Stimulated activated CD8-positive, alpha-beta memory T cell treated with anti-CD3 and anti-CD28 coated beads, Interleukin-4, amount 100 ng/mL, for 48 hours (primary cell): Measurements from ENCODE around the gene CHRNA5.
"Not testable (repeated sequence)": the region's sequence is repeated elsewhere in the genome, so short reads cannot be mapped to it uniquely, and the experiment has no call there.

ENCODE experiments used
- DNase-seq: peaks from one replicate; pipeline ENCODE4 v3.0.0-alpha.2; 2020

The CHRNA5 gene

DNA sequence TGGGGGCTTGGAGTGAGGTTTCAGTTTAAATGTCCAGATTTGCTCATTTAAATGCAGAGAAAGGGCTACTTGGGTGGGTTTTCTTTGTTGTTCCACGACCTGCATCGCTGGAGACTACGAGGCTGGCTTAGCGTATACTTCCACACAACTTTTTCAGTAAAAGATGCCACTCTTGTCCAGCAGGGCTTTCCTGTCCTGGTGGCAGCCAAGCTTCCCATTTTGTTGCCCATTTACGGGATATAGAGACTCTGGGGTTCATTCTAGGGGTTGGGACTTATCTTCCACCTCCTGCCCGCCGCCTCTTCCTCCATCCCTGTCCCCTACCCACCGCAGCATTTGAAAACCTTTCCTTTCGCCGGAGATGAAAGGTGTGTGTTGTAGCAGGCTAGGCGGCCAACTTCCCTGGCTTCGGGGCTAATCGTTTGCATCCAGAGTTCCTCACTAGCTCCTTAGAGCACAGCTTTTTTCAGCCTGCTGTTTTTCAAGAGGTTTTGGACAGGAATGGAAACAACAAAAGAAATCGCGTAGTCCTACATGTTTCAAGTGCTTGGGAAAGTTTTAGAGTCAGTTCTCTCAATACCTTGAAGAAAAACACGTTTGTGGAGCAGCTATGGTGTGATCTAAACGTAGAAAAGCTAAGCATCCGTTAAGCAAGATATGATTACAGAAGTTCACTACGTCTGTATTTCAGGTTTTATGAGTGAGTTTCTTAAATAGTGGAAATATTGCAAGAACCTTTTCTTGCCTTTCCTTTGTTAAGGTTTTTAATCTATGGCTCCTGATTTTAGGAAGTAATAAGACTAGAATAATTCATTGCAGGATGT, 843 bp downstream of the CHRNA5 start:
- DNase-seq: no peak

DNA sequence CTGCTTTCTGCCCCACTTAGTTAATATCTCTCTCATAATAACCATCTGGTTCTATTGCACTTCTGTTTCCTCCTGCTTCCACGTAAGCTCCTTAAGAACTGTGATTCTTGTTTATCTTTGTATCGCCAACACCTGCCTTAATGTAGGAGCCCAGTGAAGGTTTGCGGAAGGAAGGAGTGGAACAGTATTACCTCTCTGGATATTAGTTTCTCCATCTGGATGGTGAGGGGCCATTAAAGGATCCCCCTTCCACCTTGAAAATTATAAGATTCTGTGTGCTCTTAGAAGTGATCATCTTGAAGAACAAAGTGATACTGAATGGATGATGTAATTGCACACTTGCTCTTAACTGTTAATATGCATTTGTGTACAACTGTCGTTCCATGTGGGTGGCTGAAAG, 2.2 kb downstream of the CHRNA5 start:
- no peak for DNase-seq

- no peak for DNase-seq
These were observed 5.4 kb downstream of the CHRNA5 start for GRCh38 chr15:78570710-78571109.

DNA sequence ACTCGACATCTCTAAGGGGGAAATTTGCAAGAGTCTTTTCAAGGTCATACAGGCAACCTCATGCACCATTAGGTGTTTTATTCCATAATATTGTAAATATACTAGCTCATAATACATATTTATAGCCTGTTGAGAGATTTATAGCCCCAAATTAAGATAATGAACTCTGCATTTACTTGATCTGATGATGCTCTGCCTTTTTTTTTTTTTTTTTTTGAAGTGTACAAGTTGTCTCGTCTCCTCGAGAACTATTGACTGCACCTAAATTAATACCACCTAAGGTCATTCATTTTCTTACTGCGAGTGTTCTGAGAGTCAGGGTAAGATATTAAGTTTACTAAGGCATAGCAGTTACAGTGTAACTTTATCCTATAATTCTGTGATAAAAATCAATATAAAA, 6.1 kb downstream of the CHRNA5 start:
- DNase-seq: no peak

GRCh38 chr15:78573416-78573815, 8.1 kb downstream of the CHRNA5 start:
- no peak for DNase-seq

GRCh38 chr15:78574944-78575343, 9.6 kb downstream of the CHRNA5 start:
- DNase-seq: no peak

GRCh38 chr15:78597583-78597982, 32.3 kb downstream of the CHRNA5 start:
- DNase-seq: no peak

DNA sequence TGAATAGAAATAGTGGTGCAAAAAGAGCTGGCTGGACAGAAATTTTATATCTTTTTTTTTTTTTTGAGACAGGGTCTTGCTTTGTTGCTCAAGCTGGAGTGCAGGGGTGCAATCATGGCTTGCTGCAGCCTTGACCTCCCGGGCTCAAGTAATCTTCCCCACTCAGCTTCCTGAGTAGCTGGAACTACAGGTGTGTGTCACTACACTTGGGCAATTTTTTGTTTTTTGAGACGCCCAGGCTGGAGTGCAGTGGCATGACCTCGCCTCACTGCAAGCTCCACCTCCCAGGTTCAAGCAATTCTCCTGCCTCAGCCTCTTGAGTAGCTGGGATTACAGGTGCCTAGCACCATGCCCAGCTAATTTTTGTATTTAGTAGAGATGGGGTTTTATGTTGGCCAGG, 33.0 kb downstream of the CHRNA5 start:
- DNase-seq: no peak

DNA sequence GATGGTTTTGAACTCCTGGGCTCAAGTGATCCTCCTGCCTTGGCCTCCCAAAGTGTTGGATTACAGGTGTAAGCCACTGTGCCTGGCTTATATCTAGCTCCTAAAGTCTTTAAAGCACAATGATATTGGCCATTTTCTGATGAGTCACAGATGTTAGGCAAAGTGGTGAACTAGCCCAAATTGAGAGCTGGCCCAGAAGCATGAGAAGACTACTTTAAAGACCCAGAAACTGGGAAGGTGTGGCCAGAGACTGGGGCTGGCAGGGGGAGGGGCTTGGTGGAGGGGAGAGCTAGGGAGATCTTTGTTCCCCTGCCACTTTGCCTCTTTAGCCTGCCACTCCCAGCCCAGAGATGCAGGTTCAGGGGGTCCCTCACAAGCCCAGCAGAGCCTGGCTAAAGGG, 33.9 kb downstream of the CHRNA5 start:
- DNase-seq: no peak

- no peak for DNase-seq
These were observed 38.1 kb downstream of the CHRNA5 start for GRCh38 chr15:78603467-78603866.

- no peak for DNase-seq
These were observed 39.1 kb downstream of the CHRNA5 start for GRCh38 chr15:78604420-78604819.

DNA sequence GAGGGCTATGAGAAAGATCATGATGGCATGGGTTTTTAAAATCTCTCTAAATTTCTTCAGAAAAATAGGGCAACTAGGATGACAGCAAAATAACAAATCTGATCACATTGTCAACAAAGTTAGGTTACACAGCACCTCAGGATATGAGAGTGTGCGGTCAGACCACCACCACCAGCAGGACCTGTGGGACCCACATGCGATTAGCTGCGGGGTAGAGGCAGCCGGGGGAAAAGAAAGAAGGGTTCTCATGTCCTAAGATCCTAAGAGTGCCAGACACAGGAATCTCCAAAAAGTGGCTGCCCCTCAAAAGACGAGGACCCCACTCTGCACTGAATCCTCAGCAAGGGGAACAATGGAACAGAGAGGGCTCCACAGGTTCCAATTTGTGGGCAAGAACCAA, 39.9 kb downstream of the CHRNA5 start:
- no peak for DNase-seq

DNA sequence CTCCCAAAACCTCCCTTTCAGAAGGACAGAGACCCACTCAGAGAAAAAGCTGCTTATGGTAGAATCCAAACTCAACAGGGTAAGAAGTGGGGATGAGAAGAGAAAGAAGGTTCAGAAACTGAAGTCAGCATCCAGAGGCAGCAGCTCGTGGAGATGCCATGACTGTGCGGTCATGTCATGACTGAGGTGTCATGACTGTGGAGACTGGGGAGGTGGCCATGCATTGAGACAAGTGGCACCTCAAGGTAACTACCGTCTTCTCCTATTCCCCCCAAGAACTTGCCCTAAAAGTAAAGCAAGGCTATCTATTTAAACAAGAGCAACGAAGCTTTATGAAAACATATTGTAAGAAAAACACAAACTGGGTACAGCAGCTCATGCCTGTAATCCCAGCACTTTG, 40.4 kb downstream of the CHRNA5 start:
- DNase-seq: no peak

- DNase-seq: not testable (repeated sequence)
These were observed 44.2 kb downstream of the CHRNA5 start for GRCh38 chr15:78609551-78609950.

DNA sequence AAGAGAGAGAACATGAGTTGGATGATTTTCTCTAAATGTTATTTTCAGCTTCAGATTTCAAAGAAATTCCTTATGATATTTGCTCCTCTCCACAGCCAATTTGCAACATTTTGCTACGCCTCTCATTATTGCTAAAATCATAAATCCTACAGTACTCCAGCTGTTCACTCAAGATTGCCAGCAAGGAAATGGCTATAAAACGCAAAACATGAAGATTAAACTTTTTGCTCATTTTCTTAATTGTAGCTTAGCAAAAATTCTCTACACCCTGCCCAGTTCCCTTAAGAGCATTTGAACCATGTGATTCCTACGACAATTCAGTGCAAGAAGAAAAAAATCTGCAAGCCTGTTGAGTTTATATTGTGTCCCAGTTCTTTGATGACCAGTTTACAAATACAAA, 48.7 kb downstream of the CHRNA5 start:
- no peak for DNase-seq

DNA sequence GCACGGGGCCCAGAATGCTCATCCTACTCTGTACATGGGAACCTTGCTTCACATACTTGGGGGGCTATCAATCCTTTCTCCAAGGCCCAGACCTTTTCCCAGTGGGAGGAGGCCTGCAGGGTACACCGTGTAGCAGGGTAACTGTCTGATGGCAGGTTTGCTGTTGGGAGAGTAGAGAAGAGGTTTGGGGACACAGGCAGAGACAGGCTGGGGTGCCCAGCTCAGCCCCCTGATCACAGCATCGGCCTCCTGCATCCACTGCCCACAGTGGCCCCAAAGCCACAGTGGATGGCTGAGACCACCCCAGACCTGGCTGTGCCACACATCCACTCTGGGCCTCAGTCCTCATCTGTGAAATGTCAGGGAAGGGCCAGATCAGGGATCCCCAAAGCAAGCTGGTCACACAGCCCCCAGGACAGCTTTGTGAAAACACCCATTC, 49.9 kb downstream of the CHRNA5 start:
- no peak for DNase-seq

GRCh38 chr15:78616506-78616905, 51.2 kb downstream of the CHRNA5 start:
- no peak for DNase-seq

GRCh38 chr15:78617076-78617475, 51.8 kb downstream of the CHRNA5 start:
- DNase-seq: peak; percentile 17

- DNase-seq: peak; percentile 4
These were observed 52.2 kb downstream of the CHRNA5 start for GRCh38 chr15:78617516-78617915.

DNA sequence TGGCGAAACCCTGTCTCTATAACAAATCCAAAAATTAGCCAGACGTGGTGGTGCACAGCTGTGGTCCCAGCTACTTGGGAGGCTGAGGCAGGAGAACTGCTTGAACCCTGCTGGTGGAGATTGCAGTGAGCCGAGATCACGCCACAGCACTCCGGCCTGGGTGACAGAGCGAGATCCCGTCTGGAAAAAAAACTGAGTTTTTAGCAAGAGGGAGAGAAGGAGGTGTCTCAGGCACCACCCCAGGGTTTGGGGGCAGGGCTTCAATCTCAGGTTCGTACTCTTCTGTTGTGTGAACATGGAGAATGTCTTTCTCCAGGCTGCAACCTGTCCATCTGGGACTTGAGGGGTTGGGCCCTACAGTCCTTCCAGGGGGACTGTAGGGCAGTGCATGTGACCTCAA, 52.7 kb downstream of the CHRNA5 start:
- DNase-seq: no peak

- peak; percentile 96 for DNase-seq
These were observed 53.2 kb downstream of the CHRNA5 start for GRCh38 chr15:78618490-78618934.

GRCh38 chr15:78619022-78619950, 54.0 kb downstream of the CHRNA5 start:
- no peak for DNase-seq

DNA sequence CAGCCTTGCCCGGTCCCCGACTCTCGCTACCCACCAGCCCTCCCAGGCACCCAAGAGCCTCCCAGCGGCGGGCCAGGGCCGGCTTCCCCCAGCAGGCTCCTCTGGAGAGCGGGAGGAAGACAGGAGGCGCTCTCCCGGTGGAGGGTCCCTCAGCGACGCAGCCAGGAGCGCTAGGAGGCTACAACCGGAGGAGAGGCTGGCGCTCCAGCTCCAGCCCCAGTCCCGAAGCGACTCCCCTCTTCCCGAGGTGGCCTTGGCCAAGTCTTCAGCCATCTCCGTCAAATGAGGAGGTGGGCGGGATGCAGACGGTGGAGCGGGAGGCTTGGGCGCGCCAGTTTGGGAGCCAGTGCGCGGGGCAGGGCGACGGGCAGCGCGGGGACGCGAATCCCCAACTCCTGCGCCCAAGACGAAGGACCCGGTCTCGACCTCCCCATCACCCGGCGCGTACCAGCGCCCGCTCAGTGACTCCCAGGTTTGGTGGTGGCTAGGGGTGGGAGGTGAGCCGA, 54.8 kb downstream of the CHRNA5 start:
- DNase-seq: no peak
